ENCODE results near the gene RGS7BP. TPM values are rescaled to one million over a fixed set of nuclear protein-coding genes. Genes with fewer than 3 reads are reported as not detected.

Gene RGS7BP
- total and polyA plus RNA-seq, 11 donors, result 0.04 to 5.2 (median 1.9) TPM

DNA sequence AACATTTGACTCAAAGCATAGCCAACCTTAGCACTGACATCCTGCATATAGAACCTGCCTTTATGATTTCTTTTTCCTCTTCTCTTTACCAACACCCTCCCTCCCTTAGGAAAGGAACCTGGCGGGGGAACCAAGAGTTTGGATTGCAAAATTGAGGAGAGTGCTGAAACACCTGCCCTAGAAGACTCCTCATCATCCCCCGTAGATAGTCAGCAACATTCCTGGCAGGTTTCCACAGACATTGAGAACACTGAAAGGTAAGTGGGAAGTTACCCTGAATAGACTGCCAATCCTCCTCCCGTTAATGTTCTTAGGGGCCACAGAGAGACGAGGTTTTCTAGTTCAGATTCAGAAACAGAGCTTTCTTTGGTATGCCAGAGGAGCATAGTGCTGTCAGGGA is 88.8 kb downstream of the RGS7BP start:
- no peak for ATAC-seq
- DNase-seq, result no peak
- WGBS, 4 donors, result 40 to 61% (median 55%) methylated on average over 4 of the region's 4 CpGs
- no peaks in the 10 kb centered on the region for H3K36me3 ChIP-seq
- peaks cover 0 to 13% (median 2%) of the 10 kb centered on the region in 12 donors for H3K4me1 ChIP-seq
- H3K27me3 ChIP-seq, result no peaks in the 10 kb centered on the region
- H3K4me3 ChIP-seq, result no peak overlapping the region
- intact Hi-C loops (cut with DNase I), result loop anchor here in 4 of 10 donors (5.0 to 10.0 kb wide), 2 partner anchors 87 to 90 kb away; partner anchors contain the start of gene RGS7BP (in 4 of the 4)
- no peak for TF ChIP-seq POLR2A (IDR thresholded peaks at IDR 0.05)
- TF ChIP-seq, protein P1, sequence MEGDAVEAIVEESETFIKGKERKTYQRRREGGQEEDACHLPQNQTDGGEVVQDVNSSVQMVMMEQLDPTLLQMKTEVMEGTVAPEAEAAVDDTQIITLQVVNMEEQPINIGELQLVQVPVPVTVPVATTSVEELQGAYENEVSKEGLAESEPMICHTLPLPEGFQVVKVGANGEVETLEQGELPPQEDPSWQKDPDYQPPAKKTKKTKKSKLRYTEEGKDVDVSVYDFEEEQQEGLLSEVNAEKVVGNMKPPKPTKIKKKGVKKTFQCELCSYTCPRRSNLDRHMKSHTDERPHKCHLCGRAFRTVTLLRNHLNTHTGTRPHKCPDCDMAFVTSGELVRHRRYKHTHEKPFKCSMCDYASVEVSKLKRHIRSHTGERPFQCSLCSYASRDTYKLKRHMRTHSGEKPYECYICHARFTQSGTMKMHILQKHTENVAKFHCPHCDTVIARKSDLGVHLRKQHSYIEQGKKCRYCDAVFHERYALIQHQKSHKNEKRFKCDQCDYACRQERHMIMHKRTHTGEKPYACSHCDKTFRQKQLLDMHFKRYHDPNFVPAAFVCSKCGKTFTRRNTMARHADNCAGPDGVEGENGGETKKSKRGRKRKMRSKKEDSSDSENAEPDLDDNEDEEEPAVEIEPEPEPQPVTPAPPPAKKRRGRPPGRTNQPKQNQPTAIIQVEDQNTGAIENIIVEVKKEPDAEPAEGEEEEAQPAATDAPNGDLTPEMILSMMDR (IDR thresholded peaks at IDR 0.05), result no peak
- H3K27ac ChIP-seq, result peak overlapping the region in 1 of 12 donors; percentile 33
- no peaks in the 10 kb centered on the region for H3K9me3 ChIP-seq

DNA sequence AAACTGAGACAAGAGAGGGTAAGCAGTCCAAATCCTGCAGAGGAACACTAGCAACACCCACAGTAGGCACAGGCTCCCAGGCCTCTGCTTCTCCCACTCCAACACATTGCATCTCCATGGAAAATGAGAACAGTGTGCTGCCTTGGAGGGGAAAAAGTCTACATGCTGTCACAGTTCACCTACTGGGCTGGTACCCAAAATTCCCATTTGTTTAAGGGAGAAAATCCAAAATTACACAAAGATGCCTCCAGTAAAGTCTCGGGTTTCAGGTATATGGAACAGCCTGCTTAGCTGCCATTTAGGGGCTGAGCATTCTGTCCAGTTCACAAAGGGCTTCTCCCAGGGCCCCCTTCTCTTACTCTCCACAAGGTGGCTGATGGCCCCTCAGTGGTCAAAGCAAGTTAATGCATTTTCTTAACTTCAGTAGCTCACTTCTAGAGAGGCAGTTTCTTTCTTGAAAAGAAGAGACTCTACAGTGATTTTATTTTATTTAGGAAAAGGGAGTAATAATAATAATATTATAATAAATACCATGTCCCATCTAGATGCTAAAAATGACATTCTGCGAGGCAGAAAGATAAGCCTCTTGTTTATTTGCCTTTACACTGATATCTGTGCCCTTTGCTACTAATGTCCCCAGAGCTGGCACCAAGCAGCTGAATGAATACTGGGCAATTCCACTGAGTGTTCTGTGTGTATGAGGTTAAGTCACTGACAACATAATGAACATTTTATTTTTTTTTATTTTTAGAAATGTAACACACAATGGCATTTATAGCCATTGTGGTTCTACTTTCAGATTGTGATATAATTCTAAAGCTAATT is 89.4 kb downstream of the RGS7BP start:
- Histone ChIP-seq H3K9me3 (no peaks in the 10 kb centered on the region), H3K4me1 (peaks cover 0 to 13% (median 2%) of the 10 kb centered on the region in 12 donors), H3K36me3 (no peaks in the 10 kb centered on the region), H3K4me3 (no peak overlapping the region), H3K27me3 (no peaks in the 10 kb centered on the region), H3K27ac (no peak overlapping the region)
- DNase-seq, result no peak
- intact Hi-C loops (cut with DNase I), result loop anchor here in 7 of 10 donors (5.0 to 10.0 kb wide), 3 partner anchors 83 to 90 kb away; partner anchors contain the start of gene RGS7BP (in 6 of the 7)
- peak; percentile 53 to 76 (median 65) for ATAC-seq
- TF ChIP-seq, protein P1 (IDR thresholded peaks at IDR 0.05), result peak in 10 of 12 donors; percentile 9 to 54 (median 29)
- TF ChIP-seq POLR2A (IDR thresholded peaks at IDR 0.05), result no peak
- 57 to 69% (median 65%) methylated on average over 2 of the region's 2 CpGs for WGBS, 4 donors

DNA sequence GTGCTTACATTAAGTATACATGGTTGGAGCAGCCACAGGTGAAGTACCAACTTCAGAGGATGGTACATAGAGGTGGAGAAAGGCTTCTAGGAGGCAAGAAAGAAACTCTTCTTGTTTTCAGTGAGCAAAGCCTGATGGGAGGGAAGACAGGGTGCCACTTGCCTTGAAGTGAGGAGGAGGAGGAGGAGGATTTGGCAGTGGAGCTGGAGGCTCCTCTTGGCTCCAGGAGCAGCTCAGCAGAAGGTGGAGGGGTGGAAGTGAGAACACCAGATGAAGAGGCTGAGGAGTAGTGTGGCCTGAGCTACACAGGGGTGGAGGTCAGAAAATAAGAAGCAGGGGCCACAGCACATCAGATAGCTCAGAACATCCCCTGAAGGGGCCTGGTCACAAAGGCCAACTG is 93.4 kb downstream of the RGS7BP start:
- no peaks in the 10 kb centered on the region for H3K9me3 ChIP-seq
- intact Hi-C loops (cut with DNase I), result loop anchor here in 7 of 10 donors (5.0 to 10.0 kb wide), 3 partner anchors 87 to 94 kb away; partner anchors contain the start of gene RGS7BP (in 6 of the 7)
- H3K36me3 ChIP-seq, result no peaks in the 10 kb centered on the region
- H3K27me3 ChIP-seq, result no peaks in the 10 kb centered on the region
- peaks cover 0 to 13% (median 2%) of the 10 kb centered on the region in 12 donors for H3K4me1 ChIP-seq
- no peak overlapping the region for H3K4me3 ChIP-seq
- H3K27ac ChIP-seq, result no peak overlapping the region
- ATAC-seq (no peak), DNase-seq (no peak)
- TF ChIP-seq, protein P1 (IDR thresholded peaks at IDR 0.05), result no peak
- TF ChIP-seq POLR2A (IDR thresholded peaks at IDR 0.05), result no peak

GRCh38 chr5:64603676-64604075 is 97.9 kb downstream of the RGS7BP start:
- 60 to 74% (median 70%) methylated on average over 4 of the region's 4 CpGs for WGBS, 4 donors
- ATAC-seq (no peak), DNase-seq (no peak)
- H3K27ac ChIP-seq, result no peak overlapping the region
- intact Hi-C loops (cut with DNase I), result loop anchor here in 1 of 10 donors (5.0 kb wide), 1 partner anchor 96 kb away; the partner anchor contains the start of gene RGS7BP
- H3K27me3 ChIP-seq, result no peaks in the 10 kb centered on the region
- H3K4me3 ChIP-seq, result no peak overlapping the region
- H3K36me3 ChIP-seq, result no peaks in the 10 kb centered on the region
- H3K9me3 ChIP-seq, result no peaks in the 10 kb centered on the region
- no peaks in the 10 kb centered on the region for H3K4me1 ChIP-seq
- TF ChIP-seq, protein P1 (IDR thresholded peaks at IDR 0.05), result no peak
- no peak for TF ChIP-seq POLR2A (IDR thresholded peaks at IDR 0.05)
